H9 (cell line): ENCODE measurements around the gene MOB1B. TPM values are rescaled to one million over a fixed set of nuclear protein-coding genes. Genes with fewer than 3 reads are reported as not detected.

Source experiments
- DNase-seq: peaks from one replicate; pipeline ENCODE4 v3.0.0-alpha.2; 2017
- H2AFZ ChIP-seq: one replicate; pipeline ENCODE4 v1.6.1; 2013; ENCODE audit warnings: mild to moderate bottlenecking, low read length, control low read depth, moderate library complexity
- H2AK5ac ChIP-seq: 2 replicates; pipeline ENCODE4 v1.6.1; 2013; ENCODE audit warnings: low read length, control low read depth, mixed read lengths; ENCODE audit not compliant: insufficient read length
- H2BK120ac ChIP-seq: one replicate; pipeline ENCODE4 v1.6.1; 2013; ENCODE audit warnings: low read depth, mild to moderate bottlenecking, low read length, control low read depth, inconsistent platforms; ENCODE audit not compliant: poor library complexity, severe bottlenecking
- H2BK12ac ChIP-seq: 2 replicates; pipeline ENCODE4 v1.6.1; 2013; ENCODE audit warnings: low read length, control low read depth, mixed read lengths, low read depth; ENCODE audit not compliant: insufficient read length
- H2BK15ac ChIP-seq: 2 replicates; pipeline ENCODE4 v1.6.1; 2013; ENCODE audit warnings: low read depth, low read length, control low read depth
- H2BK20ac ChIP-seq: one replicate; pipeline ENCODE4 v1.6.1; 2013; ENCODE audit warnings: low read depth, mild to moderate bottlenecking, low read length, control low read depth, inconsistent platforms; ENCODE audit not compliant: poor library complexity, severe bottlenecking
- H2BK5ac ChIP-seq: 2 replicates; pipeline ENCODE4 v1.6.1; 2013; ENCODE audit warnings: low read length, control low read depth, mixed read lengths; ENCODE audit not compliant: insufficient read length
- H3K14ac ChIP-seq: 2 replicates; pipeline ENCODE4 v1.6.1; 2013; ENCODE audit warnings: low read length, control low read depth; ENCODE audit not compliant: insufficient read depth
- H3K18ac ChIP-seq: 2 replicates; pipeline ENCODE4 v1.6.1; 2013; ENCODE audit warnings: low read depth, mild to moderate bottlenecking, mixed read lengths, low read length, control low read depth; ENCODE audit not compliant: insufficient read length
- H3K23ac ChIP-seq: 2 replicates; pipeline ENCODE4 v1.6.1; 2013; ENCODE audit warnings: low read length, control low read depth, mixed read lengths, low read depth; ENCODE audit not compliant: insufficient read length
- H3K23me2 ChIP-seq: 2 replicates; pipeline ENCODE4 v1.6.1; 2013; ENCODE audit warnings: low read depth, mild to moderate bottlenecking, mixed read lengths, low read length, control low read depth; ENCODE audit not compliant: insufficient read length, poor library complexity, severe bottlenecking
- H3K27ac ChIP-seq: 2 replicates; pipeline ENCODE4 v1.5.1; 2013; ENCODE audit warnings: low read length, control low read depth, mixed read lengths, low read depth; ENCODE audit not compliant: insufficient read length
- H3K27me3 ChIP-seq: 2 replicates; pipeline ENCODE4 v1.6.1; 2013; ENCODE audit warnings: low read length, control low read depth, inconsistent platforms; ENCODE audit not compliant: insufficient read depth
- H3K4ac ChIP-seq: 2 replicates; pipeline ENCODE4 v1.6.1; 2013; ENCODE audit warnings: low read depth, mild to moderate bottlenecking, control low read depth, inconsistent platforms, low read length, moderate library complexity
- H3K4me1 ChIP-seq: 2 replicates; pipeline ENCODE4 v1.6.1; 2013; ENCODE audit warnings: low read length, control low read depth, inconsistent platforms; ENCODE audit not compliant: insufficient read depth
- H3K4me2 ChIP-seq: 2 replicates; pipeline ENCODE4 v1.6.1; 2013; ENCODE audit warnings: low read length, control low read depth, mixed read lengths; ENCODE audit not compliant: insufficient read length, insufficient read depth
- H3K56ac ChIP-seq: 2 replicates; pipeline ENCODE4 v1.6.1; 2013; ENCODE audit warnings: low read depth, mild to moderate bottlenecking, mixed read lengths, low read length, control low read depth; ENCODE audit not compliant: insufficient read length
- H3K79me1 ChIP-seq: 2 replicates; pipeline ENCODE4 v1.6.1; 2013; ENCODE audit warnings: low read depth, mild to moderate bottlenecking, moderate library complexity, low read length, control low read depth, inconsistent platforms; ENCODE audit not compliant: insufficient read depth, poor library complexity, severe bottlenecking
- H3K79me2 ChIP-seq: 2 replicates; pipeline ENCODE4 v1.6.1; 2013; ENCODE audit warnings: low read length, control low read depth, inconsistent platforms; ENCODE audit not compliant: insufficient read depth
- H3K9ac ChIP-seq: 2 replicates; pipeline ENCODE4 v1.6.1; 2013; ENCODE audit warnings: low read length, control low read depth, mixed read lengths; ENCODE audit not compliant: insufficient read length; ENCODE audit errors: extremely low read depth
- H3K9me3 ChIP-seq: one replicate; pipeline ENCODE4 v1.6.1; 2013; ENCODE audit warnings: low read depth, low read length, inconsistent platforms; ENCODE audit not compliant: control insufficient read depth
- H3T11ph ChIP-seq: one replicate; pipeline ENCODE4 v1.6.1; 2013; ENCODE audit warnings: mild to moderate bottlenecking, low read length, control low read depth, inconsistent platforms
- H4K20me1 ChIP-seq: one replicate; pipeline ENCODE4 v1.6.1; 2013; ENCODE audit not compliant: control insufficient read depth, insufficient read length, insufficient read depth
- H4K5ac ChIP-seq: 2 replicates; pipeline ENCODE4 v1.6.1; 2013; ENCODE audit warnings: low read depth, mild to moderate bottlenecking, mixed read lengths, low read length, control low read depth; ENCODE audit not compliant: insufficient read length
- H4K8ac ChIP-seq: replicated peaks from 2 replicates; pipeline ENCODE4 v1.6.1; 2013; ENCODE audit warnings: low read length, control low read depth, mixed read lengths, low read depth; ENCODE audit not compliant: insufficient read length
- H4K91ac ChIP-seq: 2 replicates; pipeline ENCODE4 v1.6.1; 2013; ENCODE audit warnings: low read depth, mild to moderate bottlenecking, moderate library complexity, mixed read lengths, low read length, control low read depth; ENCODE audit not compliant: insufficient read length
- H3K27ac Mint-ChIP-seq, 3 experiments: 2 replicates in 2 of 3; 3 replicates in 1 of 3; pipeline ENCODE4 v1.8.0; 2020 to 2021; ENCODE audit warnings: mixed read lengths in 3 of 3, mild to moderate bottlenecking in 1 of 3, moderate library complexity in 1 of 3
- H3K27me3 Mint-ChIP-seq: 2 replicates; pipeline ENCODE4 v1.8.0; 2021; ENCODE audit warnings: low read depth, mild to moderate bottlenecking, moderate library complexity, mixed read lengths
- H3K36me3 Mint-ChIP-seq, 3 experiments: 2 replicates in 2 of 3; 3 replicates in 1 of 3; pipeline ENCODE4 v1.8.0; 2020 to 2021; ENCODE audit warnings: low read depth in 3 of 3, mixed read lengths in 3 of 3; ENCODE audit not compliant: insufficient read depth in 1 of 3
- H3K4me1 Mint-ChIP-seq, 2 experiments: 2 replicates each; pipeline ENCODE4 v1.8.0; 2020; ENCODE audit warnings: mixed read lengths in 2 of 2
- H3K4me3 Mint-ChIP-seq, 2 experiments: 2 replicates in 1 of 2; 3 replicates in 1 of 2; pipeline ENCODE4 v1.8.0; 2020 to 2021; ENCODE audit warnings: mild to moderate bottlenecking in 2 of 2, mixed read lengths in 2 of 2, moderate library complexity in 1 of 2
- H3K9me3 Mint-ChIP-seq, 2 experiments: 2 replicates in 1 of 2; 3 replicates in 1 of 2; pipeline ENCODE4 v1.8.0; 2020; ENCODE audit warnings: mild to moderate bottlenecking in 2 of 2, mixed read lengths in 2 of 2, moderate library complexity in 1 of 2
- WGBS: extraction: QIAGEN DNeasy Blood & Tissue Kit; methylation state at CpG from one replicate; pipeline ENCODE4 v1.1.7; 2013; ENCODE audit warnings: missing lambda C conversion rate, low lambda C conversion rate, mixed read lengths; ENCODE audit not compliant: insufficient read length; ENCODE audit errors: extremely low coverage; 5-methylcytosine and 5-hydroxymethylcytosine counted together
- total RNA-seq: library from RNA; stranded (reverse); gene quantifications from 2 replicates; pipeline ENCODE4 v1.2.1, GENCODE V29; 2021
- TF ChIP-seq, protein P1 (sequence below): fragments of 200-600 bp; sonication (generic); conservative IDR thresholded peaks from 3 replicates; pipeline ENCODE4 v1.8.0; 2021; ENCODE audit warnings: antibody characterized with exemption, mild to moderate bottlenecking

Gene MOB1B
- total RNA-seq, 1 experiment from 2014 or later = 30.3 TPM

DNA sequence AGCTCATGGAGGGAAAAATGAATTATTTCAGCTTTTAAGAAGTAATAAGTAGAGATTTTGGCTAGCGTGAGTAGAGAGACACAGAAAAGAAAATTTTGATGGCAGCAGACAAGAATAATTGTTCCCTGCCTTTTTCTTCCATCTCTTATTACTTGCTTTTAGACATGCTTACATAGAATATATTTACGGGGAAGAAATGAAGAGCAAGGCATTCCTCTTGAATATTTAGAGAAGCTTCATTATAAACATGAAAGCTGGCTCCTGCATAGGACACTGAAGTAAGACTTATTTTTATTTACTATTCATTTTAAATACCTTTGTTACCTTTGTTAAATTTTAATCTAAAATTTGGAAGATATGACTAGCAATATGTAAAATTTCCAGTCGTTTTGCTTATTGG lies 123.5 kb downstream of the MOB1B start:
- Histone ChIP-seq H4K91ac (no peak overlapping the region), H3K4me2 (no peak overlapping the region), H3K56ac (no peak overlapping the region), H3K18ac (no peak overlapping the region), H3K14ac (no peak overlapping the region), H3T11ph (no peak overlapping the region), H3K4ac (no peak overlapping the region), H2BK15ac (no peak overlapping the region), H4K8ac (no peak overlapping the region), H2BK5ac (no peak overlapping the region), H4K5ac (no peak overlapping the region), H3K23me2 (no peaks in the 10 kb centered on the region), H3K79me1 (no peaks in the 10 kb centered on the region), H3K4me1 (no peaks in the 10 kb centered on the region), H3K27me3 (no peaks in the 10 kb centered on the region), H3K79me2 (no peaks in the 10 kb centered on the region), H2BK12ac (no peak overlapping the region), H2BK120ac (no peak overlapping the region), H3K23ac (no peak overlapping the region), H3K9me3 (no peaks in the 10 kb centered on the region), H3K9ac (no peak overlapping the region), H4K20me1 (no peaks in the 10 kb centered on the region), H2AK5ac (no peak overlapping the region), H2BK20ac (no peak overlapping the region), H3K27ac (no peak overlapping the region), H2AFZ (no peak overlapping the region)
- Mint-ChIP-seq H3K9me3 (no peaks in the 10 kb centered on the region), H3K4me1 (peaks cover 11 to 12% of the 10 kb centered on the region in 2 experiments), H3K36me3 (peaks cover 4 to 42% (median 29%) of the 10 kb centered on the region in 3 experiments; a peak in 5 of 7 replicates), H3K4me3 (no peak overlapping the region), H3K27ac (no peak overlapping the region), H3K27me3 (no peaks in the 10 kb centered on the region)
- no CpG with 5 or more reads among the region's 3 CpGs for WGBS
- no peak for DNase-seq
- TF ChIP-seq, protein P1, sequence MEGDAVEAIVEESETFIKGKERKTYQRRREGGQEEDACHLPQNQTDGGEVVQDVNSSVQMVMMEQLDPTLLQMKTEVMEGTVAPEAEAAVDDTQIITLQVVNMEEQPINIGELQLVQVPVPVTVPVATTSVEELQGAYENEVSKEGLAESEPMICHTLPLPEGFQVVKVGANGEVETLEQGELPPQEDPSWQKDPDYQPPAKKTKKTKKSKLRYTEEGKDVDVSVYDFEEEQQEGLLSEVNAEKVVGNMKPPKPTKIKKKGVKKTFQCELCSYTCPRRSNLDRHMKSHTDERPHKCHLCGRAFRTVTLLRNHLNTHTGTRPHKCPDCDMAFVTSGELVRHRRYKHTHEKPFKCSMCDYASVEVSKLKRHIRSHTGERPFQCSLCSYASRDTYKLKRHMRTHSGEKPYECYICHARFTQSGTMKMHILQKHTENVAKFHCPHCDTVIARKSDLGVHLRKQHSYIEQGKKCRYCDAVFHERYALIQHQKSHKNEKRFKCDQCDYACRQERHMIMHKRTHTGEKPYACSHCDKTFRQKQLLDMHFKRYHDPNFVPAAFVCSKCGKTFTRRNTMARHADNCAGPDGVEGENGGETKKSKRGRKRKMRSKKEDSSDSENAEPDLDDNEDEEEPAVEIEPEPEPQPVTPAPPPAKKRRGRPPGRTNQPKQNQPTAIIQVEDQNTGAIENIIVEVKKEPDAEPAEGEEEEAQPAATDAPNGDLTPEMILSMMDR = no peak
